ENCODE data around the gene PPIF. TPM values are rescaled to one million over a fixed set of nuclear protein-coding genes. Genes with fewer than 3 reads are reported as not detected.

The PPIF gene
- total RNA-seq, 2 donors from 2014 or later: 20.4 to 23.9 TPM

GRCh38 chr10:79357180-79357579 is 9.9 kb downstream of the PPIF start:
- intact Hi-C loops (cut with DNase I): no loop called here
- DNase-seq (ENCODE audit: low spot score): no peak

GRCh38 chr10:79358811-79359210 is 11.5 kb downstream of the PPIF start:
- intact Hi-C loops (cut with DNase I): no loop called here
- peak; percentile 5 for DNase-seq (ENCODE audit: low spot score)

GRCh38 chr10:79359816-79360498 is 12.7 kb downstream of the PPIF start:
- intact Hi-C loops (cut with DNase I): no loop called here
- peak; percentile 23 for DNase-seq (ENCODE audit: low spot score)

GRCh38 chr10:79360499-79361342 is 13.5 kb downstream of the PPIF start:
- peak; percentile 55 for DNase-seq (ENCODE audit: low spot score)
- intact Hi-C loops (cut with DNase I): no loop called here

GRCh38 chr10:79361726-79362397 is 14.6 kb downstream of the PPIF start:
- intact Hi-C loops (cut with DNase I): no loop called here
- DNase-seq (ENCODE audit: low spot score): peak; percentile 12

GRCh38 chr10:79367426-79368189 is 20.3 kb downstream of the PPIF start:
- intact Hi-C loops (cut with DNase I): no loop called here
- no peak for DNase-seq (ENCODE audit: low spot score)

- intact Hi-C loops (cut with DNase I): no loop called here
- peak; percentile 46 for DNase-seq (ENCODE audit: low spot score)
Observed at GRCh38 chr10:79372871-79373270, 25.6 kb downstream of the PPIF start.

- peak; percentile 94 for DNase-seq (ENCODE audit: low spot score)
- intact Hi-C loops (cut with DNase I): loop anchor here in 1 of 2 donors (2.0 kb wide), 1 partner anchor 92 kb away; no protein-coding TSS in a partner anchor
Observed at GRCh38 chr10:79374312-79375191, 27.3 kb downstream of the PPIF start.

GRCh38 chr10:79375321-79376077 is 28.2 kb downstream of the PPIF start:
- peak; percentile 72 for DNase-seq (ENCODE audit: low spot score)
- intact Hi-C loops (cut with DNase I): loop anchor here in 1 of 2 donors (2.0 kb wide), 1 partner anchor 91 kb away; no protein-coding TSS in a partner anchor

GRCh38 chr10:79376078-79376628 is 28.9 kb downstream of the PPIF start:
- DNase-seq (ENCODE audit: low spot score): peak; percentile 69
- intact Hi-C loops (cut with DNase I): no loop called here

- intact Hi-C loops (cut with DNase I): no loop called here
- DNase-seq (ENCODE audit: low spot score): peak; percentile 73
Observed at GRCh38 chr10:79376751-79377556, 29.7 kb downstream of the PPIF start.

- intact Hi-C loops (cut with DNase I): no loop called here
- peak; percentile 58 for DNase-seq (ENCODE audit: low spot score)
Observed at GRCh38 chr10:79377557-79378382, 30.5 kb downstream of the PPIF start.

GRCh38 chr10:79378383-79378646 is 31.0 kb downstream of the PPIF start:
- peak; percentile 52 for DNase-seq (ENCODE audit: low spot score)
- intact Hi-C loops (cut with DNase I): no loop called here

- no peak for DNase-seq (ENCODE audit: low spot score)
- intact Hi-C loops (cut with DNase I): no loop called here
Observed at GRCh38 chr10:79378647-79379511, 31.6 kb downstream of the PPIF start.

Data from posterior vena cava (tissue), 2 donors.